OCI-LY1 (cell line): ENCODE results near the gene CRIM1.

Source experiments
- CTCF ChIP-seq: fragments of 200-600 bp; sonication (generic), shearing (Covaris generic); IDR thresholded peaks from 2 replicates; pipeline ENCODE4 v1.5.1; 2017; ENCODE audit warnings: mild to moderate bottlenecking, antibody characterized with exemption, low read length, moderate library complexity, mixed read lengths
- EZH2 ChIP-seq: fragments of 200-600 bp; sonication (generic), shearing (Covaris generic); IDR thresholded peaks from 2 replicates; pipeline ENCODE4 v1.8.0; 2017; ENCODE audit warnings: borderline replicate concordance, mixed run types, mild to moderate bottlenecking, antibody characterized with exemption, low read length, moderate library complexity, mixed read lengths

GRCh38 chr2:36547906-36548305 lies 192.3 kb downstream of the CRIM1 start:
- no peak for TF ChIP-seq CTCF
- TF ChIP-seq EZH2: no peak
